Suppressor macrophage (primary cell): ENCODE measurements around the gene MUS81.
A peak's percentile ranks its signal among the peaks of the same experiment; 100 is the strongest.
"Not testable (repeated sequence)": the region's sequence is repeated elsewhere in the genome, so short reads cannot be mapped to it uniquely, and the experiment has no call there.

Experiments used
- DNase-seq, 4 experiments: peaks; one replicate each; pipeline ENCODE4 v3.0.0-alpha.2; 2020 to 2022
- total RNA-seq, 17 experiments: gene quantifications; one replicate each; lab custom pipeline; 2026; ENCODE audit warnings: mixed read lengths in 6 of 17, inconsistent platforms in 3 of 17; lab: John Stamatoyannopoulos, UW

MUS81 gene, protein sequence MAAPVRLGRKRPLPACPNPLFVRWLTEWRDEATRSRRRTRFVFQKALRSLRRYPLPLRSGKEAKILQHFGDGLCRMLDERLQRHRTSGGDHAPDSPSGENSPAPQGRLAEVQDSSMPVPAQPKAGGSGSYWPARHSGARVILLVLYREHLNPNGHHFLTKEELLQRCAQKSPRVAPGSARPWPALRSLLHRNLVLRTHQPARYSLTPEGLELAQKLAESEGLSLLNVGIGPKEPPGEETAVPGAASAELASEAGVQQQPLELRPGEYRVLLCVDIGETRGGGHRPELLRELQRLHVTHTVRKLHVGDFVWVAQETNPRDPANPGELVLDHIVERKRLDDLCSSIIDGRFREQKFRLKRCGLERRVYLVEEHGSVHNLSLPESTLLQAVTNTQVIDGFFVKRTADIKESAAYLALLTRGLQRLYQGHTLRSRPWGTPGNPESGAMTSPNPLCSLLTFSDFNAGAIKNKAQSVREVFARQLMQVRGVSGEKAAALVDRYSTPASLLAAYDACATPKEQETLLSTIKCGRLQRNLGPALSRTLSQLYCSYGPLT
- 18.9 to 65.4 (median 31.4) reads per million in 17 experiments for total RNA-seq

GRCh38 chr11:65860278-65861164 lies at the start of gene MUS81:
Gene MUS81, plus strand, starts transcription at chr11:65860433. Its CDS starts 321 bp downstream, at chr11:65860754.
- DNase-seq = peak; percentile 96 to 98 (median 97)

GRCh38 chr11:65811764-65812475 lies 48.3 kb upstream of the MUS81 start:
- peak; percentile 65 to 90 (median 82) for DNase-seq

GRCh38 chr11:65814131-65814985 lies 45.9 kb upstream of the MUS81 start:
- DNase-seq = peak; percentile 92 to 98 (median 95)

DNA sequence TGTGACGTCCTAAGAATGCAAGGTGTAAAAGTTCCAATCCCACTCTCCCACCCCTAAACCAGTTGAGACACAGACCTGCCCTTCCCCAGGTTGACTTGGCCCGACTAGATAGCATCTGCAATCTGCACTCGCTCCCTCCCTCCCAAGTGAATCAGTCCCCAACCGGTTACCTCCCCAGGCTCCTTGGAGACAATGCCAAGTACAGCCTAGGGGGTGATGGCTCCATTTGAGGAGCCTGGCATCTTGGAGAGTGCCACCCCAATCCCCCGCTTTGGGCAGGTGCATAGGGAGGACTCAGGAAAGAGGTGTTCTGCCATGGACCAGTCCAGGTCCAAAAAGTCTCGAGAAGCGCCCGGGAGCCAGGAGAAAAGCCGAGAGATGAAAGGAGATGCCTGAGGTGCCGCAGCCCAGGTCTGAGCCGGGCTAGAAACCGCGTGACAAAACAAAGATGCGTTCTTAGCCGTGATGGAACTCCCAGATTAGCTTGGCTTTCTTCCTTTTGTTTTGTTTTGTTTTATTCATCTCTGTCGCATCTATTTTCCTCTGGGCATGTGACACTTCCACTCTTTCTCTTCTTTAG lies 45.2 kb upstream of the MUS81 start:
- no peak for DNase-seq

DNA sequence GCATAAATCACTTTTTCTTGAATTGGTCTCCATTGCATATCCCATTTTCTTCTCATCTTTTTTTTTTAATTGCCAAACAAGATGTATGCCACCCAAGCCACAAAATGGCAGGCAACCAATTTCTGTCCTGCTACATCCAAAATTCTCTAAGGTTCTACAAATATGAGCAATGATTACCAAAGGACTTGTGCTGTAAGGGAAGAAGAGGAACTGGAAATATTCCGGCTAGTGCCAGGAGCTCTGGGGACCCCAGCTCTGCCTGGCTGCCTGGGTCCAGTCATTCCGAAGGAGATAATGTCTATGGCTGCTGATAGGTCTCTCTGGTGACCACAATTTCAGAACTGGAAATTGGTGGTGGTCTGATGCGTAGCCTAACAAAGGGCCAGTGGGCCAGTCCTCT lies 43.5 kb upstream of the MUS81 start:
- DNase-seq = peak in 3 of 4 experiments; percentile 58 to 62 (median 62)

- no peak for DNase-seq
These were observed 42.9 kb upstream of the MUS81 start for GRCh38 chr11:65817312-65817834.

DNA sequence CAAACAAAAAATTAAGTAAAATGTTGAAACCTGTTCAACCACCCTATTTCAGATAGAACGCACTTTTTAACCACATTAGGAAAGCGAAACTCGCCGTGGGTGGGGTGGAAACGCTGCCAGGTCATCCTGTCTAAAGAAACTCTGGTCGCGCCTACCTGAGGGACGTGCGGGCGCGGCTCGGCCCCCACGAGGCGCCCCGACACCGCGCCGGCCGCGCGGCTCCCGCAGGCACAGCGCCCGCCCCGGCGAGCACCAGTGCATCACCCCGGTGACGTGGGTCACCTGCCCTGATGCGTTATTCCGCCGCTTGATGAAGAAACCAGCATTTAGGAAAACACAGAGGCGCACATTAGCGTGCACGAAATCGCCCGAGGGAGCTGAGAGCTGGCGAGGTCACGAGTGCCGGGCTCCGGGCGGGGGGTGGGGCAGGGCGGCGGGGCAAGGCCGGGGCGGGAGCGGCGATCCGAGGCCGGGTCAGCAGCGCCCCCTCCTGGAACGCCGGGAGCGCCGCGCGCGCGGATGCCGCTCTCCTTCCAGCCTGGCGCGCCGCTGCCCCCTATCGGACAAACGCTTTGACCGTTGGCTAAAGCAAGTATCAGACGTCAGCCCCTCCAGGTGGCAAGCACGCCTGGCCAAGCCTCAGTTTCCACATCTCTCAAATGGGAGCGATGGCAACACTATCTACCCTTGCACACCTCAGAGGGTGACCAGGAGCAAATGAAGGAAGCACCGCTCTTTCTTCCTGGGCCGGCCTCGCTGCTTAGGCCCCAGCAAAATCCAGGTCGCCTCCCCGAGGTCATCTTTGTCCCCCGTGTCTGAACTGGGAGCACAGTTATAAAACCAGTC lies 42.2 kb upstream of the MUS81 start:
- peak; percentile 94 to 98 (median 97) for DNase-seq

- peak; percentile 53 to 75 (median 72) for DNase-seq
These were observed 39.1 kb upstream of the MUS81 start for GRCh38 chr11:65821107-65821506.

- no peak for DNase-seq
These were observed 37.3 kb upstream of the MUS81 start for GRCh38 chr11:65822776-65823528.

DNA sequence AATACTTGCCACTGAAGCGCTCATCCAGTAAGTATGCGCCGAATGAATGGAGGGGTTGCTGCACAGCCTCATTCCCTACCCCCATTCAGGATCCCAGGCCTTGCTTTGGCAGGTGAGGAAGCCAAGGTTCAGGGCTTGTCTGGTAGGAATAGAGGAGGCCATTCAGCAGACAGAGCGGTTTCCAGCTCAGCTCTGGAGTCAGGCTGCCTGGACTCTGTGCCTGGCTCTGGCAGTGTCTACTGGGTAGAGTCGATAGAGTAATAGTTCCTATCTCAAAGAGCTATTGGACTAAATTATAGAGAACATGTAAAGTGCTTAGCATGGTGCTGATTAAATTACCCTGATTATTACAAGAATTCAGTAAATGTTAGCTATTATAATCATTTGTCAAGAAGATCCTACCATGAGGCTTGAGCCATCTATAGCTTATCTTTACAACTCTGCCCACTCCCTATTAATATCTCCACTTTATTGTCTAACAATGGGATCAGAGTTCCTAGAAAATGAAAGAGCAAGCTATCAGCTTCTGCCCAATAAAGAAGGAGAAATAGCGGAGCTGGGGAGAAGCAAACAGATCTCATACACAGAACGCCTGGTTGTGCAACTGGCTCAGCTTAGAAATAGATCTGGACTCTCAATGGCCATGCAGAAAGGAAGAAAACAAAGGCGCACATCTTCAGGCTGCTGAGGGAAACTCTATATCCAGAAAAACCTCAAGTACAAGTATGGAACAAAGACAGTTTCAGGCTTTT lies 33.1 kb upstream of the MUS81 start:
- DNase-seq = no peak

DNA sequence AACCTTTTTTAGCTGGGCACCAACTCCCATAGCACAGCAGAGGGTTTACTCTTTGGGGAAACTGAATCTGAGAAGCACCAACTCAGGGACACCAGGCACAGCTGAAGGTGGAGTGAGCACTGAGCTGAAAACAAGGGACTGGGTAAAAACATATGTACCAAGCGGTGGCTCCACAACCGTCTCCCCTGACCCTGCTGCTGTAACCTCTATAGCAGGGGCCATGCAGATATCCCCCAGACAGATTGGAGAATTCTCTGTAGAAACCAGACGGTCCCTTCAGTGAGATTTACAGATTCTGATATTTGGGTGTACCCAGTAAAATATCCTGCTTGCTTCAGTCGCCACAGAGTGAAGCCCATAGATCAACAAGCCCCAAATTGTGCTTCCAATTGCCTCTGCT lies 30.8 kb upstream of the MUS81 start:
- no peak for DNase-seq

- not testable (repeated sequence) for DNase-seq
These were observed 28.0 kb upstream of the MUS81 start for GRCh38 chr11:65832231-65832630.

- peak; percentile 95 to 97 (median 96) for DNase-seq
These were observed 26.8 kb upstream of the MUS81 start, which contains the start of gene SNX32 for GRCh38 chr11:65833297-65834030. Gene SNX32, plus strand, starts transcription at chr11:65833963. Its CDS starts 103 bp downstream, at chr11:65834066.

- DNase-seq = no peak
These were observed 26.0 kb upstream of the MUS81 start for GRCh38 chr11:65834202-65834601.

- no peak for DNase-seq
These were observed 18.1 kb upstream of the MUS81 start for GRCh38 chr11:65842144-65842543.

GRCh38 chr11:65843811-65844210 lies 16.4 kb upstream of the MUS81 start:
- DNase-seq = no peak

DNA sequence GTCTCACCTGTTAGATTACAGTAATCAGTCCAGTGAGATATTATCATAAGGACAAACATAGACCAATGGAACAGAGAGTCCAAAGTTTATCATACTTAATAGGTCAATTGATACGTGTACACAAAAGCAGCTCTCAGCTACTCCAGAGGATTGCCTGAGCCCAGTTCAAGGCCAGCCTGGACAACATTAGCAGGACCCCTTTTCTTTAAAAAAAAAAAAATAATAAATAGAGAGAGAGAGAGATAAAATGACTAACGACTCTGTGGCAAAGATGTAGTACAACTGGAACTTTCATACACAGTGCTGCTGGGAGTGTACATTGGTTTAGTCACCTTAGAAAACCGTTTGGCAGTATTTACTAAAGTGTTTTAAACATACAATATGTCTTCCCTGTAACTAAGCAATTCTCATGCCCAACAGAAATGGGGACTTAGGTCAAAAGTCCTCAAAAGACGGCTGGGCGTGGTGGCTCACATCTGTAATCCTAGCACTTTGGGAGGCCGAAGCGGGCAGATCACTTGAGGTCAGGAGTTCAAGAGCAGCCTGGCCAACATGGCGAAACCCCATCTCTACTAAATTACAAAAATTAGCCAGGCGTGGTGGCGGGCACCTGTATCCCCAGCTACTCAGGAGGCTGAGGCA lies 15.9 kb upstream of the MUS81 start:
- no peak for DNase-seq
